ENCODE measurements around the gene LRRC4. TPM values are rescaled to one million over a fixed set of nuclear protein-coding genes. Genes with fewer than 3 reads are reported as not detected.

LRRC4 gene, protein sequence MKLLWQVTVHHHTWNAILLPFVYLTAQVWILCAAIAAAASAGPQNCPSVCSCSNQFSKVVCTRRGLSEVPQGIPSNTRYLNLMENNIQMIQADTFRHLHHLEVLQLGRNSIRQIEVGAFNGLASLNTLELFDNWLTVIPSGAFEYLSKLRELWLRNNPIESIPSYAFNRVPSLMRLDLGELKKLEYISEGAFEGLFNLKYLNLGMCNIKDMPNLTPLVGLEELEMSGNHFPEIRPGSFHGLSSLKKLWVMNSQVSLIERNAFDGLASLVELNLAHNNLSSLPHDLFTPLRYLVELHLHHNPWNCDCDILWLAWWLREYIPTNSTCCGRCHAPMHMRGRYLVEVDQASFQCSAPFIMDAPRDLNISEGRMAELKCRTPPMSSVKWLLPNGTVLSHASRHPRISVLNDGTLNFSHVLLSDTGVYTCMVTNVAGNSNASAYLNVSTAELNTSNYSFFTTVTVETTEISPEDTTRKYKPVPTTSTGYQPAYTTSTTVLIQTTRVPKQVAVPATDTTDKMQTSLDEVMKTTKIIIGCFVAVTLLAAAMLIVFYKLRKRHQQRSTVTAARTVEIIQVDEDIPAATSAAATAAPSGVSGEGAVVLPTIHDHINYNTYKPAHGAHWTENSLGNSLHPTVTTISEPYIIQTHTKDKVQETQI
- 0.15 and 0.39 TPM in 2 replicates for total RNA-seq

DNA sequence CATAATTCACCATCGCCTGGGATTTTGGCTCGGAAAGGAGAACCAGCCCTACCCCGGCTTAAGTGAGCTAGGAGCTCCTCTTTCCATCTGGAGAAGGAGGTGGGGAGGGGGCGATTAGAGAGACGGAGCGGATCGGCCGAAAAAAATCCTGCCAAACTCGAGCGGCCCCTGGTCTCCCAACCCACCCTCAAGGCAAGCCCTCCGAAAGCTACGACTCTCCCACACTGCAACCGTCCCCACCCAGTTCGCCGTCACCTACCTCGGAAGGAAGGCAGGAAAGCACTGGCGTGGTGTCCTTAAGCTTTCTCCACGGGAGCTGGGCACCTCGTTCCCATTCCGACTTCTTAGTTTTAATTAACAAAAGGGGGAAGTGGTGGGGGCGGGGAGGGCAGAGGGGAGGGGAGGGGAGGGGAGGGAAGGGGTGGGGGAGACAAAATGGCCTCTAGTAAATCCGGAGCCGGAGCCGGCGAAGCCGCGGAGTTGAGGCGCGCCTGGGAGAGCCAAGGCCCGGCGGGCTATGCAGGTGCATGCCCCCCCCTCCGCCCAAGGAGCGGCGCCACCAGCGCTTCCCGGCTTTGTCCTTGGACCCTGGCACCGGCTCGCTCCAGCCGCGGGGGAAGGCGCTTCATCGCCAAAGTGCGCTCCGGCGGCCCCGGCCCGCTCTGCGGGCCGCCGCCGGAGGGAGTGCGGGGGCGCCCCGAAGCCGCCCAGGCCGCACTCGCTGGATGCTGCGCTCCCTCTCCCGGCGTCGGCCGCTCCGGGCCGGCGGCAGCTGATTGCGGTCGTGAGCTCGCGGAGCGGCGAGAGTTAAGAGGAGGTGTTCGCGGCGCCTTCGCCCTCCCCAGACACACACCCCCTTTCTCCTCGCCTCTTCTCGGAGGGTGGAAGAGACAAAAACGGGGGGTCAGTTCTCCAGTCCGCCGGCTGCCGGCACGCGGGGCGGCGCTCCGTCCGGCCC is at the start of gene LRRC4:
Gene LRRC4 (minus strand): TSS at position 784 of the 958 bp plus-strand sequence. CDS start 797 bp downstream, outside the sequence.

Other genes with a start within 250 kb of the LRRC4 start
- 0.04 and 0.23 TPM in 2 replicates for gene LEP, start 209.8 kb upstream of the LRRC4 start, total RNA-seq

Data from hair follicular keratinocyte (primary cell).